GM20431 (cell line): ENCODE data around the gene RYR1.
"Not testable (repeated sequence)": the region's sequence is repeated elsewhere in the genome, so short reads cannot be mapped to it uniquely, and the experiment has no call there.

Experiments
- in situ Hi-C: fragments of 300-500 bp; cut with MseI, MboI; formaldehyde crosslinking; loops from one replicate; pipeline ENCODE4 v1.15.0; 2020; ENCODE audit warnings: low sequenced_read_pairs; ENCODE audit not compliant: unreplicated experiment

Gene RYR1

DNA sequence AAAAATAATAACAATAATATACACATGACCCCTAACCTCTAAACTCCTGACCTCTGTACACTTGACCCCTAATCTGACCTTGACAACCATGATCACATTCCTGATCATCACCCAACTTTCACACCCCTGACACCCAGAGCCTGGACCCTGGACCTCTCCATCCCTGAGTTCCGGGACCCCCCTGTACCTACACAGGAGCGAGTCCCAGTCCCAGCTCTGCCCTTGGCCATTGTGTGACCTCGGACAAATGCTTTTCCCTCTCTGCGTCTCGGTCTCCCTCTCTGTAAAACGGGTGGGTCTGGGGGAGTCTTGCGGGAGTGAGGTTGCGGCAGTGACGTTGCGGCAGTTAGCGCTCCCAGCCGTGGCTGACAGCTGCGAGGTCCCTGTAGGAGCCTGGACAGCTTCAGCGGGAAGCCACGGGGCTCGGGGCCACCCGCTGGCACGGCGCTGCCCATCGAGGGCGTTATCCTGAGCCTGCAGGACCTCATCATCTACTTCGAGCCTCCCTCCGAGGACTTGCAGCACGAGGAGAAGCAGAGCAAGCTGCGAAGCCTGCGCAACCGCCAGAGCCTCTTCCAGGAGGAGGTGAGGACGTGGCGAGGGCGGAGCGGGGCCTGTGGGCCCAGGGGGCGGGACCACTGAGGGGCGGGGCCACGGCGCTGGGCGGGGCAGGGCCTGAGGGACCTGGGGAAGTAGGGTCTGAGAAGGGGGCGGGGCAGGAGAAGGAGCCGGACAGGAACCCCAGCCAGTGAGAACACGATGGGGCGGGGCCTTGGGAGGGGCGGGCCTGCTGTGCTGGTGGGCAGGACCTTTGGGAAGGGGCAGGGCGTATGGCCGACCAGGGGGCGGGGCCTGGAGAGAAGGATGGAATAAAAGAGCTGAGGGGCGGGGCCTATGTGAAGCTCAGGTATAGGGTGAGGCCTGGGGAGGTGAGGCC is 19.2 kb downstream of the RYR1 start:
- in situ Hi-C loops = no loop called here

- in situ Hi-C loops = no loop called here
These were observed 20.1 kb downstream of the RYR1 start for GRCh38 chr19:38453596-38453995.

DNA sequence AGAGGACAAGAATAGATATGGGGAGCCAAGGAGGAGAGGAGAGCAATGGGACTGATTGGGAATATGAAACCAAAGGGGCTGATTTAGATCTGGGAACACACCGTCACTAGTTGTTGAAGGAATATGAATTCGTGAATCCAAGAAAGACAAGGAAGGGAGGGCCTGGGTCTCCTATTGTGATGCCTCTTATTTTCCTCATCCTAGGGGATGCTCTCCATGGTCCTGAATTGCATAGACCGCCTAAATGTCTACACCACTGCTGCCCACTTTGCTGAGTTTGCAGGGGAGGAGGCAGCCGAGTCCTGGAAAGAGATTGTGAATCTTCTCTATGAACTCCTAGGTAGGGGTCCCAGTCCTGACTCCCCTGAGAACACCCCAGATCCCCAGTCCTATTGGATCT is 21.5 kb downstream of the RYR1 start:
- in situ Hi-C loops = no loop called here

GRCh38 chr19:38457202-38457601 is 23.7 kb downstream of the RYR1 start:
- in situ Hi-C loops = no loop called here

DNA sequence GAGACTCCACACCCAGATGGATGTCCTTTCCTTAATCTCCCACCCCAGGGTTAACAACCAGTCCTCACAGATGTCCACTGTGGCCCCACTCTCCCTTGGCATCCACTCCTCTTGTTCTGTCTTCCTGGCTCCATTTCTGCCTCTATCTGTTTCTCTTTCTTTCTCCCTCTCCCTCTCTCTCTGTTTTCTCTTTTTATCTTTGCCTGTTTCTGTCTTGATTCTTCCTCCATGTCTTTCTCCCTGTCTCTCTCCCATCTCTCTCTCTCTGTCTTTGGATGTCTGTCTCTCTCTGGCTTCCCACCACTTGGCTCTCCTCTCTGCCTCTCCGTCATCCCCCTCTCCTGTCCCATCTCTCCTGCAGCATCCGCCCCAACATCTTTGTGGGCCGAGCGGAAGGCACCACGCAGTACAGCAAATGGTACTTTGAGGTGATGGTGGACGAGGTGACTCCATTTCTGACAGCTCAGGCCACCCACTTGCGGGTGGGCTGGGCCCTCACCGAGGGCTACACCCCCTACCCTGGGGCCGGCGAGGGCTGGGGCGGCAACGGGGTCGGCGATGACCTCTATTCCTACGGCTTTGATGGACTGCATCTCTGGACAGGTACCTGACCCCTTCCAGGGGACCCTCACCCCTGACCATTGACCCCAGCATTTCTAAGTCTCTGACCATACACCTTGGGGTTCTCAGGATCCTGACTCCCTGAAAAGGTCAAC is 24.4 kb downstream of the RYR1 start:
- in situ Hi-C loops = no loop called here

DNA sequence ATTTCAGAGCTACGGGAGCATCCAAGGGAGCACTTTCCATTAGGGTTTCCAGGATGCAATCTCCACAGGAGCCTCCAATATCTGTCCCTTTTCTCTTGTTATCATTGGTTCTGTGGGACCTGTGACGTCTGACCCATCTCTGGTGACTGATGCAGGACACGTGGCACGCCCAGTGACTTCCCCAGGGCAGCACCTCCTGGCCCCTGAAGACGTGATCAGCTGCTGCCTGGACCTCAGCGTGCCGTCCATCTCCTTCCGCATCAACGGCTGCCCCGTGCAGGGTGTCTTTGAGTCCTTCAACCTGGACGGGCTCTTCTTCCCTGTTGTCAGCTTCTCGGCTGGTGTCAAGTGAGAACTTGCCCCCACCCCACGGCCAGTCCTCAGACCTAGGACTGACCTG is 25.5 kb downstream of the RYR1 start:
- in situ Hi-C loops = no loop called here

- in situ Hi-C loops = no loop called here
These were observed 29.9 kb downstream of the RYR1 start for GRCh38 chr19:38463365-38463764.

- in situ Hi-C loops = no loop called here
These were observed 31.1 kb downstream of the RYR1 start for GRCh38 chr19:38464421-38465082.

DNA sequence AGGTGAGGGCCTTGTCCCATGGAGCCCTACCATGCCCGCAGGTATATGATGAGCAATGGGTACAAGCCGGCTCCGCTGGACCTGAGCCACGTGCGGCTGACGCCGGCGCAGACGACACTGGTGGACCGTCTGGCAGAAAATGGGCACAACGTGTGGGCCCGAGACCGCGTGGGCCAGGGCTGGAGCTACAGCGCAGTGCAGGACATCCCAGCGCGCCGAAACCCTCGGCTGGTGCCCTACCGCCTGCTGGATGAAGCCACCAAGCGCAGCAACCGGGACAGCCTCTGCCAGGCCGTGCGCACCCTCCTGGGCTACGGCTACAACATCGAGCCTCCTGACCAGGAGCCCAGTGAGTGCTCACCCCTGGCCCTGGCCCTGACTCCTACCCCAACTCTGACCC is 32.6 kb downstream of the RYR1 start:
- in situ Hi-C loops = no loop called here

- in situ Hi-C loops = no loop called here
These were observed 34.3 kb downstream of the RYR1 start for GRCh38 chr19:38467541-38468525.

DNA sequence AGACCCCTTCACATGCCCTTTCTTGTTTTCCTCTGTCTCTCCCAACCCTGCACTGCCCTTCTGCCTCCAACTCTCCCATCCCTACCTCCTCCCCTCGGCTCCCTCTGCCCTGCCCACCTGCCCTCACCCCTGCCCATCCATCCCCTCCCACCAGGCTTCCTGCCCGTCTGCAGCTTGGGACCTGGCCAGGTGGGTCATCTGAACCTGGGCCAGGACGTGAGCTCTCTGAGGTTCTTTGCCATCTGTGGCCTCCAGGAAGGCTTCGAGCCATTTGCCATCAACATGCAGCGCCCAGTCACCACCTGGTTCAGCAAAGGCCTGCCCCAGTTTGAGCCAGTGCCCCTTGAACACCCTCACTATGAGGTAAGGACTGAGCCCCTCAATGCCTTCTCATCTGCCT is 35.7 kb downstream of the RYR1 start:
- in situ Hi-C loops = no loop called here

GRCh38 chr19:38470788-38471480 is 37.4 kb downstream of the RYR1 start:
- in situ Hi-C loops = no loop called here

GRCh38 chr19:38472725-38473124 is 39.2 kb downstream of the RYR1 start:
- in situ Hi-C loops = not testable (repeated sequence)

DNA sequence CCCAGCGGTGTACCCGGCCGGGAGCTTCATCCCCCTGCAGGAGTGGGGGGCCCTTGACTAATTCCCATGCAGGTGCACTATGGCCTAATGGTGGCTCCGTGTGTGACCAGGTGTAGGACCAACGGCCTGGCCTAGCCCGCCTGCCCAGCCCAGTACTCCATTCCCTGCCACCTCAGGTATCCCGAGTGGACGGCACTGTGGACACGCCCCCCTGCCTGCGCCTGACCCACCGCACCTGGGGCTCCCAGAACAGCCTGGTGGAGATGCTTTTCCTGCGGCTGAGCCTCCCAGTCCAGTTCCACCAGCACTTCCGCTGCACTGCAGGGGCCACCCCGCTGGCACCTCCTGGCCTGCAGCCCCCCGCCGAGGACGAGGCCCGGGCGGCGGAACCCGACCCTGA is 39.7 kb downstream of the RYR1 start:
- in situ Hi-C loops = no loop called here

GRCh38 chr19:38475176-38475575 is 41.7 kb downstream of the RYR1 start:
- in situ Hi-C loops = no loop called here

DNA sequence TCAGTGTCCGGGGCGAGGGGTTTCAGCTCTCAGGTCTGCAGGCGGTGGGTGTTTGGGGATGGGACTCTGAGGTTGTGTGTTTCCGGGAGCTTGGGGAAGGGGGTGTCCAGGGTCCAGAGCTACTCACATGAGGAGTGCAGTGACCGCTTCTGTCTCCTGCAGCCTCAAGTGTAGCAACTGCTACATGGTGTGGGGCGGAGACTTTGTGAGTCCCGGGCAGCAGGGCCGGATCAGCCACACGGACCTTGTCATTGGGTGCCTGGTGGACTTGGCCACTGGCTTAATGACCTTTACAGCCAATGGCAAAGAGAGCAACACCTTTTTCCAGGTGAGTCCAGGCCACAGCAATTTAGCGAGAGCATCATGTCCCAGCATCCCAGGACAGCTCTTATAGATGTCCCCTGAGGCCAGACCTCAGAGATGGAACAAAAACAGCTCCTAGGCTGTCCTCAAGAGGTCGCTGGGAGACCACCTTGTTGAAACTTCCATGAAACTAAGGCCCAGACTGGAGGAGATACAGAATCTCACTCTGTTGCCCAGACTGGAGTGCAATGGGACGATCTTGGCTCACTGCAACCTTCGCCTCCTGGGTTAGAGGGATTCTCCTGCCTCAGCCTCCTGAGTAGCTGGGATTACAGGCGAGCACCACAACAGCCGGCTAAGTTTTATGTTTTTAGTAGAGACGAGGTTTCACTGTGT is 44.9 kb downstream of the RYR1 start:
- in situ Hi-C loops = no loop called here

DNA sequence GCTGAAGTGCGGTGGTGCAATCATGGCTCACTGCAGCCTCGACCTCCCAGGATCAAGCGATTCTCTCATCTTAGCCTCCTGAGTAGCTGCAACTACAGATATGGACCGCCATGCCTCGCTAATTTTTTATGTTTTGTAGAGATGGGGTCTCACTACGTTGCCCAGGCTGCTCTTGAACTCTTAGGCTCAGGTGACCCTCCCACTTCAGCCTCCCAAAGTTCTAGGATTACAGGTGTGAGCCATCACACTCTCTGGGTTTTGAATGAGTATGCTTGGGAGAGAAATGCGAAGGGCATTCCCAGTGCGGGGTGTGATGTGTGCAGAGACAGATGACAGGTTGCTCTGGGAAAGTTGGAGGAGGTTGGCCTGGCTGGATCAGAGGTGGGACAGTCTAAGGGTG is 49.0 kb downstream of the RYR1 start:
- in situ Hi-C loops = no loop called here

GRCh38 chr19:38483016-38483630 is 49.6 kb downstream of the RYR1 start:
- in situ Hi-C loops = no loop called here
